ENCODE measurements around the gene CCDC117. TPM values are rescaled to one million over a fixed set of nuclear protein-coding genes. Genes with fewer than 3 reads are reported as not detected.

CCDC117 gene
- polyA plus RNA-seq, 1 of the 3 experiments (the other 2 are of a cell fraction) = 4.2 TPM

DNA sequence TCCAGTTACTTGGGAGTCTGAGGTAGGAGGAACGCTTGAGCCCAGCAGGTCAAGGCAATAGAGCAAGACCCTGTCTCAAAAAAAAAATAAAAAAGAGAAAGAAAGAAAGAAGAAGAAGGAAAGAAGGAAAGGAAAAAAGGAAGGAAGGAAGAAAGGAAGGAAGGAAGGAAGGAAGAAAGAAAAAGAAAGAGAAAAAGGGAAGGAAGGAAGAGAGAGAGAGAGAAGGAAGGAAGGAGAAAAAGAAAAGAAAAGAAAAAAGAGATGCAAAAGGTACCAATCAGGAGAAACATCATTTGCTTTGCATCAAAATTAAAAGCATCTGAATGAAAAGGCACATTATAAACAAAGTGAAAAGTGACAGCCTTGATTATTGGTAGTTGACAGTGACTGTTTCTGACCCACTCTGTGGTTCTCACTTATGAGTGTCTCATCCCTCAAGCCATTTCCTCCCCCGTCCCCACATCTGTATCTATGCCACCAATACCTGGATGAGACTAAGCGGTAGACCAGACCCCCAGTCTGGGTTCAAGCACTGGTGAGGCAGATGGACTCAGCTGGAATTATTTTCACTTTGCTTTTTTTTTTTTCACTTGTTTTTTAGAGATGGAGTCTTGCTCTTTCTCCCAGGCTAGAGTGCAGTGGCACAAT lies 60.9 kb downstream of the CCDC117 start:
- Histone ChIP-seq H2AFZ (ENCODE audit: low read depth) (no peak overlapping the region), H3K79me2 (ENCODE audit: insufficient read depth) (no peaks in the 10 kb centered on the region), H3F3A (replicated peaks; ENCODE audit: insufficient read depth) (no peaks in the 10 kb centered on the region), H3K9me3 (no peaks in the 10 kb centered on the region), H3K9me2 (no peaks in the 10 kb centered on the region), H3K4me2 (no peak overlapping the region), H3K27me3 (ENCODE audit: insufficient read depth) (no peaks in the 10 kb centered on the region), H3K4me3 (ENCODE audit: low read depth in 2 of 2, low read length in 1 of 2) (no peak overlapping the region), H3K27ac (ENCODE audit: low read depth in 2 of 2, low read length in 1 of 2) (no peak overlapping the region), H3K36me3 (replicated peaks in 1 of 2; ENCODE audit: control insufficient read depth in 1 of 2, insufficient read depth in 2 of 2, low read length in 1 of 2) (no peaks in the 10 kb centered on the region), H3K9ac (no peak overlapping the region), H3K4me1 (ENCODE audit: control insufficient read depth in 1 of 2, insufficient read depth in 2 of 2, low read depth in 1 of 2, low read length in 1 of 2) (no peaks in the 10 kb centered on the region), H4K20me1 (ENCODE audit: insufficient read depth) (no peaks in the 10 kb centered on the region)
- 85% methylated on average over 3 of the region's 3 CpGs for WGBS (ENCODE audit: low lambda C conversion rate)
- ChIA-PET POLR2A (no interaction called here), CTCF (interaction anchor here (0.8 to 4.2 kb wide), 4 partner anchors 15 to 233 kb away, joined by 3 to 21 read pairs (median 8); no protein-coding TSS in a partner anchor)
- TF ChIP-seq FOSL2 (IDR thresholded peaks at IDR 0.05; ENCODE audit: borderline replicate concordance, low read depth) = no peak
- no peak for DNase-seq

GRCh38 chr22:28835630-28836189 lies 63.2 kb downstream of the CCDC117 start:
- no peaks in the 10 kb centered on the region for H3K79me2 ChIP-seq (ENCODE audit: insufficient read depth)
- ChIA-PET CTCF (interaction anchor here (1.0 to 1.6 kb wide), 3 partner anchors 20 to 410 kb away, joined by 3 to 11 read pairs (median 3); no protein-coding TSS in a partner anchor), POLR2A (no interaction called here)
- H3K4me1 ChIP-seq (ENCODE audit: control insufficient read depth in 1 of 2, insufficient read depth in 2 of 2, low read depth in 1 of 2, low read length in 1 of 2) = no peaks in the 10 kb centered on the region
- DNase-seq = no peak
- TF ChIP-seq JUND (IDR thresholded peaks at IDR 0.05) = no peak
- no peak for TF ChIP-seq FOXJ3 (CRISPR knock-in tag; IDR thresholded peaks at IDR 0.05)
- TF ChIP-seq TCF12 (IDR thresholded peaks at IDR 0.05) = no peak
- TF ChIP-seq, protein P1, sequence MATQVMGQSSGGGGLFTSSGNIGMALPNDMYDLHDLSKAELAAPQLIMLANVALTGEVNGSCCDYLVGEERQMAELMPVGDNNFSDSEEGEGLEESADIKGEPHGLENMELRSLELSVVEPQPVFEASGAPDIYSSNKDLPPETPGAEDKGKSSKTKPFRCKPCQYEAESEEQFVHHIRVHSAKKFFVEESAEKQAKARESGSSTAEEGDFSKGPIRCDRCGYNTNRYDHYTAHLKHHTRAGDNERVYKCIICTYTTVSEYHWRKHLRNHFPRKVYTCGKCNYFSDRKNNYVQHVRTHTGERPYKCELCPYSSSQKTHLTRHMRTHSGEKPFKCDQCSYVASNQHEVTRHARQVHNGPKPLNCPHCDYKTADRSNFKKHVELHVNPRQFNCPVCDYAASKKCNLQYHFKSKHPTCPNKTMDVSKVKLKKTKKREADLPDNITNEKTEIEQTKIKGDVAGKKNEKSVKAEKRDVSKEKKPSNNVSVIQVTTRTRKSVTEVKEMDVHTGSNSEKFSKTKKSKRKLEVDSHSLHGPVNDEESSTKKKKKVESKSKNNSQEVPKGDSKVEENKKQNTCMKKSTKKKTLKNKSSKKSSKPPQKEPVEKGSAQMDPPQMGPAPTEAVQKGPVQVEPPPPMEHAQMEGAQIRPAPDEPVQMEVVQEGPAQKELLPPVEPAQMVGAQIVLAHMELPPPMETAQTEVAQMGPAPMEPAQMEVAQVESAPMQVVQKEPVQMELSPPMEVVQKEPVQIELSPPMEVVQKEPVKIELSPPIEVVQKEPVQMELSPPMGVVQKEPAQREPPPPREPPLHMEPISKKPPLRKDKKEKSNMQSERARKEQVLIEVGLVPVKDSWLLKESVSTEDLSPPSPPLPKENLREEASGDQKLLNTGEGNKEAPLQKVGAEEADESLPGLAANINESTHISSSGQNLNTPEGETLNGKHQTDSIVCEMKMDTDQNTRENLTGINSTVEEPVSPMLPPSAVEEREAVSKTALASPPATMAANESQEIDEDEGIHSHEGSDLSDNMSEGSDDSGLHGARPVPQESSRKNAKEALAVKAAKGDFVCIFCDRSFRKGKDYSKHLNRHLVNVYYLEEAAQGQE (IDR thresholded peaks at IDR 0.05; ENCODE audit: low read depth, low read length) = no peak
- no peak for TF ChIP-seq MEF2A (IDR thresholded peaks at IDR 0.05; ENCODE audit: borderline replicate concordance, low read depth)
- no peak for TF ChIP-seq EP300 (IDR thresholded peaks at IDR 0.05; ENCODE audit: borderline replicate concordance in 1 of 2, low read depth in 1 of 2, low read length in 1 of 2)
- no peak for TF ChIP-seq RCOR1 (IDR thresholded peaks at IDR 0.05; ENCODE audit: low read length)
- TF ChIP-seq ZBTB33 (IDR thresholded peaks at IDR 0.05; ENCODE audit: borderline replicate concordance, low read depth) = no peak
- no peak for TF ChIP-seq GABPA (IDR thresholded peaks at IDR 0.05; ENCODE audit: low read depth)
- H3F3A ChIP-seq (replicated peaks; ENCODE audit: insufficient read depth) = no peaks in the 10 kb centered on the region
- no peaks in the 10 kb centered on the region for H4K20me1 ChIP-seq (ENCODE audit: insufficient read depth)
- H3K9me3 ChIP-seq = no peaks in the 10 kb centered on the region
- no peaks in the 10 kb centered on the region for H3K27me3 ChIP-seq (ENCODE audit: insufficient read depth)
- no peaks in the 10 kb centered on the region for H3K36me3 ChIP-seq (replicated peaks in 1 of 2; ENCODE audit: control insufficient read depth in 1 of 2, insufficient read depth in 2 of 2, low read length in 1 of 2)
- no peak overlapping the region for H3K27ac ChIP-seq (ENCODE audit: low read depth in 2 of 2, low read length in 1 of 2)
- no peaks in the 10 kb centered on the region for H3K9me2 ChIP-seq
- no peak overlapping the region for H2AFZ ChIP-seq (ENCODE audit: low read depth)
- H3K9ac ChIP-seq = no peak overlapping the region
- WGBS (ENCODE audit: low lambda C conversion rate) = 90% methylated on average over 9 of the region's 11 CpGs
- H3K4me3 ChIP-seq (ENCODE audit: low read depth in 2 of 2, low read length in 1 of 2) = no peak overlapping the region
- H3K4me2 ChIP-seq = no peak overlapping the region
